GM10248 (cell line): ENCODE data around the gene LMF1.

Experiments used
- CTCF ChIA-PET: fragments of 300-600 bp; sonication (Branson Sonifier 250); formaldehyde crosslinking; extraction: SDS; loops from one replicate; lab custom pipeline; 2021; ENCODE audit warnings: antibody characterized with exemption; lab: Yijun Ruan, JAX
- POLR2A ChIA-PET: fragments of 350-650 bp; sonication (Branson Sonifier 250); formaldehyde crosslinking; extraction: SDS; loops from one replicate; lab custom pipeline; 2020; ENCODE audit warnings: antibody characterized with exemption; lab: Yijun Ruan, JAX
- DNase-seq: peaks from one replicate; pipeline ENCODE4 v3.0.0; 2012; ENCODE audit errors: extremely low spot score
- TF ChIP-seq, protein P1 (sequence below): IDR thresholded peaks from 2 replicates; pipeline ENCODE4 v1.5.1; 2012; ENCODE audit warnings: mild to moderate bottlenecking, low read depth; ENCODE audit errors: extremely low read depth, missing control alignments, control extremely low read depth

LMF1 gene

DNA sequence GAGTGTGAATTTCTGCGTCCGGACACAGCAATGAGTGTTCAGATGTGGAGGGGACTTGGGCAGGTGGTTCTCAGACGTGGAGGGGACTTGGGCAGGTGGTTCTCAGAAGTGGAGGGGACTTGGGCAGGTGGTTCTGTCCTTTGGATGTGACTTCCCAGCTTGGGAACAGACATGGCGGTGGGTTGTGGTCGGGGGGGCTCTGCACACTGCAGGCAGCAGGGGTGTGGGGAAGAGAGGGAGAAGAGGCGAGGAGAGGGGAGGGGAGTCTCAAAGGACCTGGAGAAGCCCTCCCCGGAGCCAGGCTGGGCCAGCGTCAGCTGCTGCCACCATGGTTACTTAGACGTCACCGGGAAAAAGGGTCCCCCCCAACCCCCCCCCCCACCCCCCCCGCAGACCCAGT lies 20.6 kb upstream of the LMF1 start:
- TF ChIP-seq, protein P1, sequence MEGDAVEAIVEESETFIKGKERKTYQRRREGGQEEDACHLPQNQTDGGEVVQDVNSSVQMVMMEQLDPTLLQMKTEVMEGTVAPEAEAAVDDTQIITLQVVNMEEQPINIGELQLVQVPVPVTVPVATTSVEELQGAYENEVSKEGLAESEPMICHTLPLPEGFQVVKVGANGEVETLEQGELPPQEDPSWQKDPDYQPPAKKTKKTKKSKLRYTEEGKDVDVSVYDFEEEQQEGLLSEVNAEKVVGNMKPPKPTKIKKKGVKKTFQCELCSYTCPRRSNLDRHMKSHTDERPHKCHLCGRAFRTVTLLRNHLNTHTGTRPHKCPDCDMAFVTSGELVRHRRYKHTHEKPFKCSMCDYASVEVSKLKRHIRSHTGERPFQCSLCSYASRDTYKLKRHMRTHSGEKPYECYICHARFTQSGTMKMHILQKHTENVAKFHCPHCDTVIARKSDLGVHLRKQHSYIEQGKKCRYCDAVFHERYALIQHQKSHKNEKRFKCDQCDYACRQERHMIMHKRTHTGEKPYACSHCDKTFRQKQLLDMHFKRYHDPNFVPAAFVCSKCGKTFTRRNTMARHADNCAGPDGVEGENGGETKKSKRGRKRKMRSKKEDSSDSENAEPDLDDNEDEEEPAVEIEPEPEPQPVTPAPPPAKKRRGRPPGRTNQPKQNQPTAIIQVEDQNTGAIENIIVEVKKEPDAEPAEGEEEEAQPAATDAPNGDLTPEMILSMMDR, result no peak
- no peak for DNase-seq
- POLR2A ChIA-PET, result no interaction called here
- CTCF ChIA-PET, result interaction anchor here (1.3 kb wide), 1 partner anchor 11 kb away, joined by 3 read pairs; no protein-coding TSS in a partner anchor

DNA sequence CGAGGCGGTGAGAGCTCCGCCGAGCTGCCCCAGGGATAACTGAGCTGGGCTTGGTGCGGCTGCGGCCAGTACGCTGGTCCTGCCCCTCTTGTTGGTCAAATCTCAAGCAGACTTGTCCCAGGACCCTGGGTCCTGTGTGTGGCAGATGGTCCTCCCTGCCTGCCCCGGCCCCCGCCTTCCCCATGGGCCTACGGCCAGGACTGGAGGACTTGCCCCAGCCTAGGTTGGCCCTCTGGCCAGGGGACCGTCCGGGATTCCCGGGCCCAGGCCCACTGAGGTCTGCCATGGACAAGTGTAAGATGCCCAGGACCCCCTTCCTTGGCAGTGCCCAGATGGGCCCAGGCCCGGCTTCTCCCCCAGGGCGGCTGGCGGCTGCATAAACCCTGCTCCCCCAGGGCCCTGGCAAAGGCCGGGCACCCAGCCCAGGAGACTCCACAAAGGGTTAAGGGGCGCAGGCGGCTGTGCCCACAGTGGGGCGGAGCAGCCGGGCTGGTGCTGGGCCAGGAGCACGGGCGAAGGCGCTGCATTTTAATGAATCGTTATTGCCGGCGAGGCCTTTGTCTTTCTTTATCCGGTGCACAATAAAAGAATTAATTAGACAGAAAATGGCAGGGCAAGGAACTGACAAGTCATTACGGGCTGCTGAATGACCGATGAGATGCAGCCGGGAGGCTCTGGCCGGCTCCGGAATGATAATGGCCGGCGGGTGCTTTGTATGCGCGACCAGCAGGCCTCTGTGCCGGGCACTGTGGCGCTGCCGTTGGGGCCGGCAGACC lies 19.9 kb upstream of the LMF1 start:
- CTCF ChIA-PET, result no interaction called here
- POLR2A ChIA-PET, result no interaction called here
- no peak for DNase-seq
- TF ChIP-seq, protein P1, result no peak

DNA sequence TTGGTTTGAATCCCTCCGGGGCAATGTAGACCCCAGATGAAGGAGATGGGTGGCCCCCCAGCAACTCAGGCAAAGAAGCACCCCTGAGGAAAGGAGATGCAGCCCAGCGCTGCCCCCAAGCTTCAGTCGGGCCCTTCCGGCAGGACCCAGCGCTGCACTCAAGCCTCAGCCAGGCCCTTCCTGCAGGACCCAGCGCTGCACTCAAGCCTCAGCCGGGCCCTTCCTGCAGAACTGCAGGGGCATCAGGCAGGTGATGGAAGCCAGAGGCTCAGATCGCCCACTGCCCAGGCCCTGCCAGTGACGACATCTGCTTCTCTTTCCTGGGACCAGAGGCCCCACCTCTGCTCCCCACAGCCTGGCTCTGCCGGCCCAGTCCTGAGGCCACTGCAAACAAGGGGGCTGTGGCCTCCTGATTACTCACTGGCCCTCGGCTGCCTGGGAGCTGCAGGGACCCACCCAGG lies 18.6 kb upstream of the LMF1 start:
- TF ChIP-seq, protein P1, result no peak
- CTCF ChIA-PET, result no interaction called here
- DNase-seq, result no peak
- POLR2A ChIA-PET, result no interaction called here

DNA sequence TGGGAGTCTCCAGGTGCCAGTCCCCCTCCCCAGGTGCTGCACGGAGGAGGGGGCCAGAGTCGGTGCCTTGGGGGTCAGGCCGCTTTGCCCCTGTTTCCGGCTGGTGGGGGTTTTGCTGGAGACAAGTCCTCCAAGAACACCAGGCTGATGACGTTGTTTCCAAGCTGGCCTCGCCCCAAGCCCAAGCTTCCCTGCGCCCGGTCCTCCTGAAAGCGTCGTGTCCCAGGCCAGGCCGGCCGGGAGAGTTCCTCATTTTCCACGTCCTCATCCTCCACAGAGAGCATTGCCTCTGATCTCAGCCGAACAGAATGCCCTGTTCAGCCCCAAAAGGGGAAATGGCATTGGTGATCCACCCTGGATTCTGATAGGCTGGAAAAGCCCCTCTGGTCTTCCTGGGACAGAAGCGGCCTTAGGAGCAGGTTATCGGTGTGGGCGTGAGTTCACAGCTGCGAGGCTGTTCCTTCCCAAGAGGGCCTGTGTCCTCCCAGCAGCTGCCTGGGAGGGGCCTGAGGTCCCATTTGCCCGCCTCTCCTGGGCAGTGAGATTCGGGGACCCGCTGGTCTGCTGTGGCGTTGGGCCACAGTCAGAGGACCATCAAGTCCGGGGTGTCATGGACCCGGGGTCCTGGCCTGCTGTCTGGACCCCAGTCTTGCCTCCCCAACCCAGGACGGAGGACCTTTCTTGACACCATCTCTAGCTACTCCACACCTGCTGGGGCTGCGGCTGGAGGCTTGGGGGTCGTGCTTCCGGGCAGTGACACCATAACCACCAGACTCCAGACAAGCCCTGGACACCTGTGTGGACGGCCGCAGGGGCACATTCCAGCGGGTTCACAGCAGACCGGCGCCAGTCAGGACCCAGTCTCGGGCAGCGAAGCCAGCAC lies 17.9 kb upstream of the LMF1 start:
- ChIA-PET CTCF (no interaction called here), POLR2A (no interaction called here)
- no peak for DNase-seq
- TF ChIP-seq, protein P1, result no peak

DNA sequence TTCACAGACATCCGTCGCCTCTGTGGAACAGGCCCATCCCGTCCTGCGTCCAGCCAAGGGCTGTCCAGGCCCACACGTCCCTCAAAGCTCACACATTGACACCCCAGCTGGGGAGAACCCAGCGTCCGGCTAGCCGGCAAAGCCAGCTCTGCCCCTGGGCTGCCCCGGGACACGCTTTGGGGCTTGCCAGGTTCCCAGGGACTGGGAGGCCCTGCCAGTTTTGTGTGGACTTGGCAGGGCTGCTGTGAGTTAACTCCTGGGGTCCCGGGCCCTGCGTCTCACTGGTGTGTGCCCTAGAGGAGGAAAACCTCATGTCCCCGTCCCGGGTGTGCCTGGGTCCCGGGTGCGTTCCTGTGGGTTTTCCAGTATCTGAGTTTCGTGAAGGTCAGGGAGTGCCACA lies 17.1 kb upstream of the LMF1 start:
- ChIA-PET POLR2A (no interaction called here), CTCF (no interaction called here)

More for the DNA sequence above, 17.1 kb upstream of the LMF1 start:
- no peak for DNase-seq
- TF ChIP-seq, protein P1, result no peak
